Measurements from ENCODE around the gene EVC.

DNA sequence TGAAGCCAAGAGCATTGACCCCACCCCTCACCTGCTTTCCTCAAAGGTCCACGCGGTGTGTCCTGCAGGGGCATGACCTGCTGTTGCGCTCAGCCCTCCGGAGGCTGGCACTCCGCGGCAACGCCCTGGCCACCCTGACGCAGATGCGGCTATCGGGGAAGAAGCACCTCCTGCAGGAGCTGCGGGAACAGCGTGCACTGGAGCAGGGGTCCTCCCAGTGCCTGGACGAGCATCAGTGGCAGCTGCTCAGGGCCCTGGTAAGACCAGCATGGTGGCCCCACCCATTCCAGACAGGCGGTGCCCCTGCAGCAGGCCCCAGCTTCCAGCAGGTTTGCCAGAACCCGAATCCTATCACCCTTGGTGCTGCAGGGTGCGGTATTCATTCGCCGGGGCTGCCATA is 86.0 kb downstream of the EVC start:
- TF ChIP-seq, protein P1, sequence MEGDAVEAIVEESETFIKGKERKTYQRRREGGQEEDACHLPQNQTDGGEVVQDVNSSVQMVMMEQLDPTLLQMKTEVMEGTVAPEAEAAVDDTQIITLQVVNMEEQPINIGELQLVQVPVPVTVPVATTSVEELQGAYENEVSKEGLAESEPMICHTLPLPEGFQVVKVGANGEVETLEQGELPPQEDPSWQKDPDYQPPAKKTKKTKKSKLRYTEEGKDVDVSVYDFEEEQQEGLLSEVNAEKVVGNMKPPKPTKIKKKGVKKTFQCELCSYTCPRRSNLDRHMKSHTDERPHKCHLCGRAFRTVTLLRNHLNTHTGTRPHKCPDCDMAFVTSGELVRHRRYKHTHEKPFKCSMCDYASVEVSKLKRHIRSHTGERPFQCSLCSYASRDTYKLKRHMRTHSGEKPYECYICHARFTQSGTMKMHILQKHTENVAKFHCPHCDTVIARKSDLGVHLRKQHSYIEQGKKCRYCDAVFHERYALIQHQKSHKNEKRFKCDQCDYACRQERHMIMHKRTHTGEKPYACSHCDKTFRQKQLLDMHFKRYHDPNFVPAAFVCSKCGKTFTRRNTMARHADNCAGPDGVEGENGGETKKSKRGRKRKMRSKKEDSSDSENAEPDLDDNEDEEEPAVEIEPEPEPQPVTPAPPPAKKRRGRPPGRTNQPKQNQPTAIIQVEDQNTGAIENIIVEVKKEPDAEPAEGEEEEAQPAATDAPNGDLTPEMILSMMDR (IDR thresholded peaks at IDR 0.05; ENCODE audit: poor library complexity) = no peak
- TF ChIP-seq EZH2 (IDR thresholded peaks at IDR 0.05; ENCODE audit: borderline replicate concordance) = no peak
